Activated CD8-positive, alpha-beta memory T cell treated with anti-CD3 and anti-CD28 coated beads for 4 hours (primary cell): ENCODE measurements around the gene ASGR1.
"Not testable (repeated sequence)": the region's sequence is repeated elsewhere in the genome, so short reads cannot be mapped to it uniquely, and the experiment has no call there.

Experiments
- DNase-seq, 2 donors: peaks; one replicate each; pipeline ENCODE4 v3.0.0-alpha.2; 2020; ENCODE audit warnings: low read depth in 2 of 2

The ASGR1 gene

DNA sequence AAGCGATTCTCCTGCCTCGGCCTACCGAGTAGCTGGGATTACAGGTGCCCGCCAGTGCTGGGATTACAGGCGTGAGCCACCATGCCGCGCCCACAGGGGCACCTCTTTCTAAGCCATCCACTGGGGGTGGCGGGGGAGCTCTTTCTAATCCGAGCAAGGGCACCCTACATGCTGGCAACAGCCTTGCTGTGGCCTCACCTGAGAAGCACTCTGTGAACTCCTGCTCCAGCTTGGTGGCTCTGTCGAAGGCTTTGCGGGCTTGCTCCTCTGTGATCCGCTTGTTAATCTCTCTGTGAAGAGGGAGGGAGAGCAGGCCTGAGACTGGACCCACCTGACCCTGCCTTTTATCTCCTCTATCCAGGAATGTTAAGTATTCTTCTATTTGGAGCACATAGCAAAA is 11.9 kb upstream of the ASGR1 start:
- DNase-seq = no peak

DNA sequence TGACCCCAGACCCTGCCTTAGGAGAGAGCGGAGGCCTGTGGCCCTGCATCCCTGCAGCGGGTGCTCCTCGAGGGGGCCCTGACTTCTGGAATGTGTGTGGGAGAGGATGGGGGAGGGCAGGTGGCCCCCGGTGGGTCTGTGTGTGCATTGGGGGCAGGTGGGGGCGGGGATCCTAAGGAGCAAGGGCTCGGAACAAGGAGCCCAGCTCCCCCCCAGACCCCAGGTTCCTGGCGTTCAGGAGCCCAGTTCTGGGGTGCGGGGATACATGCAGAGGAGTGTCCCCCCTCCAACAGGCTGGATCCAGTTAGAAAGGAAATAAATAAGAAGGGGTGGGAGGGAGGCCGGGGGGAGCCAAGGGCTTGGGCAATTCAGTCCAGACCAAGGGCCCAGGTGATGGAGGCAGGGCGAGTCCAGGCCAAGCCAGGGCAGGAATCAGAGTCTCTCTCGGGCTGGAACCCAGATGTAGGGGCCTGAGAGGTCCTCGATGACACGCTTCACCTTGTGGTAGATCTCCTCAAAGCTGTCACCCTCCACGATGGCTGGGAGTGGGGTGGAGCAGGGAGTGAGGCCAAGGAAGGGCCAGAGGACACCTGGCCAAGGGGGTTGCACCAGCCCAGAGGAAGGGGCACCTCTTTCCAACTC is 11.2 kb upstream of the ASGR1 start:
- no peak for DNase-seq

DNA sequence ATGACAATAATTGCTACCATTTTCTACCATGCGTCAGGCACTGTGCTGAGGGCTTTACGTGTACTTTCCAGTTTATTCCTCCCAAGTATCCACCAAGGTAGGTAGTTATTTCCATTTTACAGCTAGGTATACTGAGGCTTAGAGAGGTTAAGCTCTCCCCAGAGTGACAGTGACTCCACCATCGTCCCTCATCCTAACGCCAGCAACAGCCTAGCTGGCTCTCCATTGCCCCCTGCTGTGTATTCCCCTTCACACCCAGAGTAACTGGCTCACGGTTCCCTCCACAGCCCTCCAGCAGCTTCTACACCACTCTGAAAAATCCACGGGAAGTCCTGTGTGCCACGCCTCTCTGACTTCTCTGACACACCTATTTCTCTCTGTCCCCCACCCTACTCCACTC is 7.1 kb upstream of the ASGR1 start:
- DNase-seq = no peak

DNA sequence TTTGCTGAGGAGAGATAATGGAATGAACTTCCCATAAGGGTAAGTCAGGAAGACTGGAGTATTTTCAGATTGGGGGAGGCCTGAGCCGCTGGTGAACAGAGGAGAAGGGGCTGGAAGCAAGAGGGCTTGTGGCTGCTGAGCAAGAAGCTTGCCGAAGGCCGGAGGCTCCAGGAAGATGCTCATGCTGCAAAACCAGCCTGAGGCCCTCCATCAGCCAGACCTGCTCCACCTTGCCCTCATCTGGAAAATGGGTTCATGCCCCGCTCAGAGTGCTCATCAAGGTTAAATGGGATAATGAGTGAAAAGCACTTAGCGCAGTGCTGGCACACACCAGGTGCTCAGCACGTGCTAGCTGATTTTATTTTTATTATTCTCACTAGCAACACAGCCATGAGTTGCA is 5.5 kb upstream of the ASGR1 start:
- no peak for DNase-seq

DNA sequence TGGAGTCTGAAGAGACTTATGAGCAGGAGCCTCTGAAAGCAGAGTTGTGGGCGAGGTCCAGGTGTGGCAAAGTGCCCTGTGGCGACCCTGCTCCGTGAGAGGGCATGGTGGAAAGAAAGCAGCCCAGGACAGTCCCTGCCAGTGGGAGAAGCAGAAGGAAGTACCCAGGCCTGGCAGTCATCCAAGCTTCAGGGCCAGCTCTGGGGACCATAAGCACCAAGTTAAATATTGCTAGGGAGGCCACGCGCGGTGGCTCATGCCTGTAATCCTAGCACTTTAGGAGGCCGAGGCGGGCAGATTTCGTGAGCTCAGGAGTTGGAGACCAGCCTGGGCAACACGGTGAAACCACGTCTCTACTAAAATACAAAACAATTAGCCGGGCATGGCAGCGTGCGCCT is 4.9 kb upstream of the ASGR1 start:
- no peak for DNase-seq

DNA sequence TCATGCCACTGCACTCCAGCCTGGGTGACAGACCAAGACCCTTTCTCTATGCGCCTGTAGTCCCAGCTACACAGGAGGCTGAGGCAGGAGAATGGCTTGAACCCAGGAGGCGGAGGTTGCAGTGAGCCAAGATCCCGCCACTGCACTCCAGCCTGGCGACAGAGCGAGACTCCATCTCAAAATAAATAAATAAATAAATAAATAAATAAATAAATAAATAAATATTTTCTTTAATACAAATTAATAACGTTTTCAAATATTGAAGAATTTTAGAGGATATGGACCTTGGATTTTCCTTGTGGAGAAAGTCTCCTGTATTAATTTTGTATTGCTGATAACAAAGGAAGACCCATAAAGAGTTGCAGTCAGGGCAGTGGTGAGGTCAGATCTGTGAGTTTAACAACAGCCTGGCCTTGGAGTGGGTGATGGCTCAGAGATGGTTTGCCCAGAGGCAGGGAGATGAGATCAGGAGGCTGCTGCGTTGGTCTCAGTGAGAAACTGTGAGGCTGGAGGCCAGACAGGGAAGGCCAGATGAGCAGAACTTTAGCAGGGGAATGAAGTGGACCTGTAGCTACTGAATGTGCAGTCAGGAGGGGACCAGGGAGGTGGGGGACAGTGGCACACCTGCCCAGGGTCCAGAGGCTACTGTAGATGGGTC is 4.4 kb upstream of the ASGR1 start:
- no peak for DNase-seq

DNA sequence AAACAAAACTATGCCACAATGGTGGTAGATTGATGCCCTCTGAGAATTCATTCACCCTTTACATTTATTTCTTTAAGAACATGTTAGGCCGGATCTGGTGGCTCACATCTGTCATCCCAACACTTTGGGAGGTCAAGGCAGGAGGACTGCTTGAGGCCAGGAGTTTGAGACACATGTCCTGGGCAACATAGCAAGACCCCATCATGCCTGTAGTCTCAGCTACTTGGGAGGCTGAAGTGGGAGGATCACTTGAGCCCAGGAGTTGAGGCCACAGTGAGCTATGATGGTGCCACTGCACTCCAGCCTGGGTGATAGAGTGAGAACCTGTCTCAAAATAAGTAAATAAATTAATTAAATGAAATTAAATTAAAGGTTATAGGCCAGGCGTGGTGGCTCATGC is 2.9 kb upstream of the ASGR1 start:
- not testable (repeated sequence) for DNase-seq

DNA sequence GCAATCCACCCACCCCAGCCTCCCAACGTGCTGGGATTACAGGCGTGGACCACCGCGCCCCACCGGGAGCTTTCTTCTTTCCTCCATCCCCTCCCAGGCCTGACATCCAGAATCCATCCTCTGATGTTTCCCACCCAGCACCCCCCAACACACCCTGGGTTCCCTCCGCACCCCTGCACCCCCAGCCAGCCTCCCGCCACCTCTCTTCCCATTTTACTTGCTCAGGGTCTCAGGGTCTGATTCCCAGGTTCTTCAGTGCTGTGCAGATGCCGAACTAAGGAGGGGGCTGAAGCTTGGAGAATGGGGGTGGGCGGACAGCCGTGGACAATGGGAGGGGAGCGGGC is 225 bp downstream of the ASGR1 start:
- DNase-seq = no peak

DNA sequence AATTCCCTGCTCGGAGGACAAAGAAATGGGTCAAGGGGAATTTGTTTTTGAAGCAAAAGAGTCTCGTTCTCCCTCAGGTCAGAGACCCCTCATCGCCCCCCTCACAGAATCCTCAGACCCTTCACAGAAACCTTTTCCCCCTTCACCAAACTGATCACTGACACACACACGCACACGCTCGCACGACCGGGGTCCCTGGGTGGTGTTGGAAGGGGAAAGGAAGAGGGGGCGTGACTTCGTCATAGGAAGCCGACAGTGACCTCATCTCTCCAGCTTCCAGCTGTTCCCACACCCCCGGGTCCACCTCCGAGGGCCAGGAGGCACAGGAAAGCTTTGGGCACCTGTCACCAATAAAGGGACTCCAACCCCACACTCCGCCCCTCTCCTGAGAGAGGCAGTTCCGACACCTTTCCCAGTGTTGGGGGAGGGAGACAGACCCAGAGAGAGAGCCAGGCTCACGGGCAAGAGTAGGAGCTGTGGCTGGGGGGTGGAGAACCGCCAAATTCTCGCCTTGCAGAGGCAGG is 1.2 kb downstream of the ASGR1 start:
- DNase-seq = no peak

DNA sequence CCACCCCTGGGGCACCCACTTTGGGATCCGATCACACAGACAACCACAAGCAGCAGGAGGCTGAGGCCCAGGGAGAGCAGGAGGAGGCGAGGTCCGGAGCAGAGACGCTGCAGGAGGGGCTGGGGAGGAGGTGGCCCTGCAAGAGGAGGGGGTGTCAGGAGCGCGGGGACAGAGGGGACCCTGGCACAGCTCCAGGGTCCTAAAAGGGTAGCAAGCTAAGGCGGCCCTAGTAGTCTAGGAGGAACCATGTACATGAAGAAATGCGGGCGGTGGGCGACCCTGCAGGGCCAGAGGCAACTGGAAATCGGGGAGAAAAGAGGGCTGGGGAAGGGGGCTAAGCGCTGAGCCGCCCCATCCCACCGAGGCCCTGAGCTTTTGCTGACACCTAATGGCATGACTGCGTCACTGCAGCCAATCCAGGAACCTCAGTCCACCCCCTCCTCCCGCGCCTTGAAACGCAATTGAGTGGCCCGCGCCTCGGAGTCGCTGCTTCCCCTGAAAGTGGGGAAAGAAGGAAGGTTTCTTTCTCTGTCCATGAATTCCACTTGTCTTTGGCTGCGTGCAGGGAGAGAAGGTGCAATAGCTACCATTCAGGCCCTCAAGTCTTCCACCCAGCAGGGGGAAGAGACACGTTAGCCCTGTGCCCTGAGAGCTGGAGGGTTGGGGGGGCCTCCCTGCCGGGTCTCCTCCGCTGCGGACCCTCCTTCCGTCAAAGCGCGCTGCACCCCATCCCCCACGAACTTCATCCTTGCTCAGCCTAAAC is 1.8 kb downstream of the ASGR1 start:
- peak; percentile 36 to 39 for DNase-seq

DNA sequence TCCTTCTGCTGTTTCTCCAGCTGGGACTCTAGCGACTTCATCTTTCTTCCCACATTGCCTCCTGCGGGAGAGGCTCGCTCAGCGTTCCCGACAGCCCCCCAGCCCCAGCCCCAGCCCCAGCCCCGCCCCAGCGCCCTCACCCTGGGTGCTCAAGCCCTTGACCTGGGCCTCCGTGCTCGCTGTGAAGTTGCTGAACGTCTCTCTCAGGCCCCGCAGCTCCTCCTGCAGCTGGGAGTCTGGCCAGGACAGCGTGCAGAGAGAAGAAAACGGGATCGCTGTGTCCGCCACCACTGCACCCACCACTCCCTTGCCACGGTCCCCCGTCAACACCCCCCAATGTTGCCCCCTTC is 2.4 kb downstream of the ASGR1 start:
- DNase-seq = no peak

DNA sequence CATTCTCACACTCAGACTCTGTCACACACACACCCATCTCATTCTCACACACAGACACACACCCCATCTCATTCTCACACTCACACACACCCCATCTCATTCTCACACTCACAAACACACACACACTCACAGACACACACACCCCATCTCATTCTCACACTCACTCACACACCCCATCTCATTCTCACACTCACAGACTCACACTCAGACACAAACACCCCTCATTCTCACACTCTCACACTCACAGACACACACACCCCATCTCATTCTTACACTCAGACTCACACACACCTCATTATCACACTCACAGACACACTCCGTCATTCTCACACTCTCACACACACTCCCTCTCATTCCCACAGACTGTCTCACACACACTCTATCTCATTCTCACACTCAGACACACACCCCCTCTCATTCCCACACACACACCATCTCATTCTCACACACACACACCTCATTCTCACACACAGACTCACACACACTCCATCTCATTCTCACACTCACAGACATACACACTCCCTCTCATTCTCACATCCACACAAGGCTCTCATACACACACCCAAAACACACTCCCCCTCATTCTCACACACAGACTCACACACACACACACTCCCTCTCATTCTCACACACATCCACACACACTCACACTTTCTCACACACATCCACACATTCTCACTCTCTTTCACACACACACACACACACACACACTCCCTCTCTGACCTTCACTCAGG is 2.9 kb downstream of the ASGR1 start:
- DNase-seq = no peak

DNA sequence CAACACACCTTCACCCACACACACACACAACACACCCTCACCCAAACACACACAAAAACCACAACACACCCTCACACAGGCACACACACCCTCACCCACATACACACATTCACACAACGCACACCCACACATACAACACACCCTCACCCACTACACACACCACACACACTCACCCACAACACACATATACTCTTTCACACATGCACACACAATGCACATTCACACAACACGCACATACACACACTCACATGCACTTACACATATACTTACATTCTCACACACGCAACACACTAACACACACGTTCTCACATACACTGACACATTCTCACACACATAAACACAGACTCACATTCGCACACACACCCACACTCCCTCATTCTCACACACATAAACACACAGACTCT is 3.8 kb downstream of the ASGR1 start:
- no peak for DNase-seq

DNA sequence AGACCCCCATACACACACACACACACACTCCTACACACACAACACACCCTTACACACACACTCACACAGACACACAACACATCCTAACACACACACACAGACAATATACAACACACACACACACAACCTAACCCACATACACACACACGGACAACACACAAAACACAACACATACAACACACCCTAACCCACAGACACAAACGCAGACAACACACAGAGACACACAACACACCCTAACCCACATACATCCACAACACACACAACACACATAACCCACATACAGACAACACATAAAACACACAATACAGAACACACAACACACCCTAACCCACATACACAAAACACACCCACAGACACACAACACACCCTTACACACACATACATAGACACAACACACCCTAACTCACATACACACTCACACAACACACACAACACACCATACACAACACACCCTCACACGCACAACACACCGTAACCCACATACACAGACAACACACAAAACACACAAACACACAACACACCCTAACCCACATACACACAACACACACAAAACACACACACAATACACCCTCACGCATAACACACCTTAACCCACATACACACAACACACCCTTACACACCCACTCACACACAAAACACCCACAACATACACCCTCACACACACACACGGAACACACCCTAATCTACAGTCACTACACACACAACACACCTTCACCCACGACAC is 4.4 kb downstream of the ASGR1 start:
- no peak for DNase-seq

DNA sequence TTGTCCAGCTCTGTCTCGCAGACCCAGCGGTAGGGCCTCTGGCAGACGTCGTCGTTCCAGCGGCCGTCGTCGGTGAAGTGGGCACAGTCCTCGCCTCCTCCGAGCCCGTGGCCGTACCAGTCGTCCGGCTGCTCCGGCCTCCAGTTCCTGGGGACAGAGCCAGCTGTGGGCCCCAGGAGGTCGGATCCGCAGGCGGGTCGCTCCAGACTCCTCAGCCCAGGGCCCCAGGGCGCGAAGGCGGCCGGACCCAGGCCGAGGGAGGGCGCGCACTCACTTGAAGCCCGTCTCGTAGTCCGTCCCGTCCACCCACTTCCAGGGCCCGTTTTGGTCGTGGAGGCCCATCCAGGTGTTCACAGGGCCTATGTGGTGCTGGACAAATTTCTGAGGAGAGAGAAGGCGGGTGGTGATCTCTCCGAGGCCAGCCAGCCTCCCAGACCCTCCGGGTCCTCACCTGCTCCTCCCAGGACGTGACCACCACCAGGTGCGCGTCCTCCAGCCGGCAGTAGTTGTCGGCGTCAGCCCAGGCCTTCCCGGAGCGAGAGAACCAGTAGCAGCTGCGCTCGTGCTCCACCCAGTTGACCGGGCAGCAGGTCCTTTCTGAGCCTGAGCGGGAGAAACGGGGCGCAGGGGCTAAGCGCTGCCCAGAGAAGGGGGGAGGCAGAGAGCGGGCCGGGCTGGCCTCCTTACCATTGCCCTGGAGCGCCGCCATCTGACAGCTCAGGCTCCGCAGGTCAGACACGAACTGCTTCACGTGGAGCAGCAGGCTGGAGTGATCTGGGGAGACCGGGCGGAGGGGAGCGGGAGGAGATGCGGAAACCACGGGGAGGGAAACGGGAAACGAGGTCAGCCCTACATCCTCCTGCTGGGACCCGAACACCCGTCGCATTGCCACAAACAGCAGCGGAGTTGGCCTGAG is 5.2 kb downstream of the ASGR1 start:
- no peak for DNase-seq

DNA sequence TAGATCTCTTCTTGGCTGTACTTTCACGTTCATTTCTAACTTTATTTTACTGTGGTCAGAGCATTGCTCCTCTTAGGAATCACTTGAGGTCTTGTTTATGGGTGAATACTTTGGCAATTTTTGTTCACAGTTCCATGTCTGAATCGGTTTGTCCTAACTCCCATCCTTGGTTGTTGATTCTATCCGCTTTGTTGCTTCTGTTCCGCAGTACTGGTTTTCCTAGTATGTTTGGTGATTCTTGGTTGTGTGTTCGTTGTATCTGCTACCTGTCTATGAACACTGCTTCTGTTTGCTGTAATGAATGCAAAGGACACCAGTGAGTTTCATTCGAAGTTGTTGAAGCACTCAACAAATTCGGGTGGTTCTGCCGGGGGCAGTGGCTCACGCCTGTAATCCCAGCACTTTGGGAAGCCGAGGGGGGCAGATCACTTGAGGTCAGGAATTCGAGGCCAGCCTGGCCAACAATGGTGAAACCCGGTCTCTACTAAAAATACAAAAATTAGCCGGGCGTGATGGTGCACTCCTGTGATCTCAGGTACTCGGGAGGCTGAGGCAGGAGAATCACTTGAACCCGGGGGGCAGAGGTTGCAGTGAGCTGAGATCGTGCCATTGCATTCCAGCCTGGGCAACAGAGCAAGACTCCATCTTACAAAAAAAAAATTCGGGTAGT is 6.5 kb downstream of the ASGR1 start:
- DNase-seq = not testable (repeated sequence)

DNA sequence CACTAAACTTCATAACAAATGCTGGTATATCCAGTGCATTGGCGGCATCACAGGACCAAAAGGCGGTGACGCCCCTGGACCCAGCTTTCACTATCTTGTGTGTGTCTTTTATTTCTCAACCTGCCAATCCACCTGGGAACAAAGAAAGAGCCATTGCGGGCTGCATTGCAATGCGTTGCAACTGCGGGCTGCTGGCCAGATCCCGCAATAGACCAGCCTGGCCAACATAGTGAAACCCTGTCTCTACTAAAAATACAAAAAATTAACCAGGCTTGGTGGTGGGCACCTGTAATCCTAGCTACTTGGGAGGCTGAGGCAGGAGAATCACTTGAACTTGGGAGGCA is 9.6 kb downstream of the ASGR1 start:
- DNase-seq = not testable (repeated sequence)

DNA sequence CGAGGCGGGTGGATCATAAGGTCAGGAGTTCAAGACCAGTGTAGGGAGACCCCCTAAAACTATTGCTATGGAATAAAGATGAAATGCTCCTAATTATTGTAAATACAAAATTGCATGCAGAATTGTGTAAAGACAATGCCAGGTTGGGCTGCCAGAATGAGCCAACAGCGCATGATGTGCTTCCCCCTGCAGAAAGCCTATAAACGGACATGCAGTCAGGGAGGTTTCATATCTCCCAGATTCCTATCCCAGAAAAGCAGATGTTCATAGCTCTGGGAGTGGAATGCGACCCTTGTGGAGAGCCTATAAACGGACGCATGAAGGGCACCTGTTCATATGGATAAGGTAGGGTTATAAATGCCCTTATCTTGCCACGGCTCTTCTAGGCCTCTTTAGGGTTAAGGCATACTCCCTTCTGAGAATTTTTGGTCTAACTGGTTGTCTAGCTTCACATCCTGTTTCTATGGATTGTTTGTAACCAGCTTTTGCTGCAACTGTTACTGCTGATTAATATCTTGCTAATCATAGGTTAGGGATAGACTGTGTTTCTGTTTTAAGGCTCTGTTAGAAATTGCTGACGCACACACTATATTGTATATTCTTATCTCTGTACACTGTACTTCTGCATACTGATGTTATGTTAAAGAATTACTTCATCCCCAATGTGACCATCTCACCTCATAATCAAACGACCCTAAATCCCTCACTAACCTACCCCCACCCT is 10.2 kb downstream of the ASGR1 start:
- DNase-seq = not testable (repeated sequence)

DNA sequence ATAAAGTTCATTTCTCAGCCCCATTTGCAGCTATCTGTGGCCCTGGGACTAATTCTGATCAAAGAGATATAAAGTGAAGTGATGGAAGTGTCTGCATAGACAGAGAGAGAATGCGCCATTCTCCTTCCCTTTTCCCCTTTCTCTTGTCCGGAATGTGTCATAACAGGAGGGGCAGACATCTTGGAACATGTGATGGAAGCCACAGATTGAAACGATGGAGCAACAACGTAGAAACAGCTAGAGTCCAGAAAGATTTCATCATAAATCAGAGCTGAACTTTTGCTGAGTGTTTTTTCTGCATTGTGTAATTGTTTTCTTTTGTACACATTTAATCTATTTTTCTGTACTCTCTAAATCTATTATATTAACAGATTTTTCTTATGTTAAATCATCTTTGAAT is 11.3 kb downstream of the ASGR1 start:
- DNase-seq = no peak

DNA sequence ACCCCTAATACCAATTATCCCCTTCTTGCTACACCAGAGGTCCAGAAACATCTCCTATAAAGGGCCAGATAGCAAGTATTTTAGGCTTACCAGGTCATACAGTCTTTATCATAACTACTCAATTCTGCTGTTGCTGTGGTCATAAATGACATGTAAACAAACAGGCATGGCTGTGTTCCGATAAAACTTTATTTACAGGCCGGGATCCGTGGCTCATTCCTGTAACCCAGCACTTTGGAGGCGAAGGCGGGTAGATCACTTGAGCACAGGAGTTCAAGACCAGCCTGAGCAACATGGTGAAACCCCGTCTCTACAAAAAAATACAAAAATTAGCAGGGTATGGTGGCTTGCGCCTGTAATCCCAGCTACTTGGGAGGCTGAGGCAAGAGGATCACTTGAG is 12.3 kb downstream of the ASGR1 start:
- DNase-seq = no peak
